NCI-H1092 treated with DMSO at 0.1 percent for 48 hours (cell line): ENCODE measurements around the gene PCTP.

ENCODE experiments used
- DNase-seq: peaks from one replicate; lab custom pipeline; 2025; lab: John Stamatoyannopoulos, UW

The PCTP gene

DNA sequence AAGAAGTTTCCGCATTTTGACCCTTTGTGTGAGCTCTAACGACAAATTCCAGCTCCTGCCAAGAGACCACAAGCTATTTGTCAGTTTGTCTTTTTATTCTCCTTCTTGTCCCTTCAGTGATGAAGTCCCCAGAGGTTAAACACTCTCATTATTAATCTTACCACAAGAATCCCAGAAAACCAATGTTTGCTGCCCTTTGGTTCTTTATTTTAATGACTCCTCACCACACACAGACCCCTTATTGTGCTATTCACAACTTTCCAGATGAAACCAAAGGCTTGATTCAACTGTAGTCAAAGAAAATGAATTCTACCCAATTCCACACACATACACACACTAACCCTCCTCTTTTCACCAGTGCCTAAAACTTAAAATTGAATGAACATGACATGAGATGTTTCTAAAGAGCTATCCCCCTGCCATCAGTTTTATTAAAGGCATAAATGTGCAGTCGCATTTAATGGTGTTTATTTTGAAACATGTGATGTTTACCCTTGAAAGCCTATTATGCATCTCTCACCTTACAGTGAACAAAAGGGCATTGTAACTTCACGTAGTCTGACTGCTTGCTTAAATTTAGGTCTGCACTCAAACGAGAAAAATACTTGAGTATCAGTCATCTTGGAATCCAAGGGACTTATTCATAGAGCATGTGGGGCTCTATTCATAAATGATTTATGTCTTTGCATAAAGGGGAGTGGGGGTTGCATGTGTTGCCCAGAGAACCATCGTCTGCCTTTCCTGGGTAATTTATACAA, 44.1 kb downstream of the PCTP start:
- peak; percentile 65 for DNase-seq

GRCh38 chr17:55806745-55807495, 56.1 kb downstream of the PCTP start:
- no peak for DNase-seq

DNA sequence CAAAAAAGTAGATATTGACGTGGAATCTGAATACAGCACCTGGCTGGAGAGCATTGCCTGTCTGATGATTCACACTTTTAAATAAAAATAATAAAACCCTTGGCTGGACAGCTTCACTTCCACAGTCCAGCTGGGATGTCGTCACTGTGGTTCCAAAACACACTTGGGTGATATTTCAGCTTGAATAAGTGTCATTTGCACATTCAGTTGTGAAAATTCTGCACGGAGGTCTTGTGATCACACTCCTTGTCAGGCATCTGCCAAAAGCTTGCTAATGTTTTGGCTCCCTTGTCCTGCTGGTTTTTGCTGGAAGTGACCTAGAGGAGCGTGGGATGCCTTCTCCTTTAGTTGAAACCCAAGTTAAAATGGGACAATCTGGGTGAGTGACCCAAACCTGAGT, 60.7 kb downstream of the PCTP start:
- DNase-seq = no peak

DNA sequence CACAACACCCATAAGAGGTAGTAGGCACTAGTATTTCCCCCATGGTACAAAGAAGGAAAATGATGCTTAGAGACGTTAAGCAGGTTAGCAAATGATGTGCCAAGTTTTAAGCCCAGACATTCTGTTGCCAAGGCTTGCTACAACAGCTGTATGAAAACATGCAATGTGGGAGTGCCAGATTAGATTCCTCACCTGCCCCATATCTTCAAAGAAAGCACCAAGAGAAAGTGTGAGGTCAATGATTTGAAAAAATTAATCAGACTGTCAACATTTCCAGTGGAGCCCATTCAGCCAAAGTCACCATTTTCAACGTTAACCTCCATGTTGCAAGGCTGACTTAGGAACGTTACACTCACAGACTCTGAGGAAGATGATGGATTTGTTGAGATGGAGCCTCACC, 61.5 kb downstream of the PCTP start:
- no peak for DNase-seq

DNA sequence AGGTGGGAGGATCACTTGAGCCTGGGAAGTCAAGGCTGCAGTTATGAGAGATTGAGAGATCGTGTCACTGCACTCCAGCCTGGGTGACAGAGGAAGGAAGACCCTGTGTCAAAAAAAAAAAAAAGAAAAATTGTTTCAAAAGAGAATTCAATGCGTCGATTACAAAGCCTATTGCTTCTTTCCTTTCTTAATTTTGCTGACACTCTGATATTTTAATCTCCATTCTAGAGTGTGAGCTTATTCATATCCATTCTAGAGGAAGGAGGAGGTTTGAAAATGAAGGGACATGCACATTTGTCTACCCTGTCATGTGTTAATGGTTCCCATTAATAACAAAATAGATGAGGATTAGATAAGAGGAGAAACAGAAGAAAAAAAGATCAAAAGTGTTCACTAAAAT, 63.1 kb downstream of the PCTP start:
- DNase-seq = no peak

GRCh38 chr17:55814377-55814776, 63.5 kb downstream of the PCTP start:
- DNase-seq = peak; percentile 8

- DNase-seq = no peak
Observed at GRCh38 chr17:55816532-55817396, 65.9 kb downstream of the PCTP start.

- no peak for DNase-seq
Observed at GRCh38 chr17:55817397-55817709, 66.5 kb downstream of the PCTP start.

- no peak for DNase-seq
Observed at GRCh38 chr17:55818026-55818425, 67.2 kb downstream of the PCTP start.

- no peak for DNase-seq
Observed at GRCh38 chr17:55818451-55819375, 67.9 kb downstream of the PCTP start.

GRCh38 chr17:55820675-55821074, 69.8 kb downstream of the PCTP start:
- DNase-seq = no peak

DNA sequence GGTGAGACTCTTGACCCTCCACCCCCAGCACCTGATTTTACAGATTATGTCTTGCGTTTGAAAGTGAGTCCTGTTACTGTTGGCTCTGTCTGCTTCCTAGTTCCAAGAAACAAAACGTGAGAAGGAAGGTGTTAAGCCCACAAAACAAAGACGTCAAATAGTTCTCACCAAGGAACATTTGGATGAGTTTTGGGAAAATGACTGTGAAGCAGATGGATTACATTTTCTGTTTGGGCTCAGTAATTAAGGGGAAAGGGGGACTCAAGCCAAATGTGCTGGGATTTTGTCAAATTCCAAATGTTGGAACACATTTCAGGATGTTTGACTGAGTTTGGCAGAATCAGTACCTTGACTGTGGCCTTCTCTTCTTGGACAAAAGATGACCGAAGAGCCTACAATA, 71.2 kb downstream of the PCTP start:
- DNase-seq = no peak

DNA sequence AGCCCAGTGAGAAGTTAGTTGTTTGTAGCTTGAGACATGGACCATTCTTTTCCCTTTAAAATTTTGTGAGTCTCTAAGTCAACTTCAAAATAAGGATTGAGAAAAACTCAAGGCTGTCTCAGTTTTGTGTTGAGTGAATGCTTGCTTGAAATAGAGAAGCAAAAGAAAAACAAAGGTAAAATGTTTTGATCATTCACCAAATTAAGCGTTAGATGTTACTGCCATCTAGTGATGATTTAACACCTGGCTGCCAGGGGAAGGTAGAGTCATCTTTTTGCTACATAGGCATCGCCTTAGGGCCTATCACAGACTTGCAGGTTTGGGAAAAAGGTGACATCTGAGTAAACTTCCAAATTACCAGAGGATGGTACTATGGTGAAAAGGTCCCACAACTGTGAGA, 74.4 kb downstream of the PCTP start:
- peak; percentile 24 for DNase-seq
